HEK293T (cell line): ENCODE measurements around the gene MOB1A.

Source experiments
- BHLHE40 ChIP-seq: fragments of 450-650 bp; IDR thresholded peaks from 2 replicates; pipeline ENCODE4 v1.6.1; 2016; ENCODE audit warnings: mild to moderate bottlenecking, moderate library complexity, borderline replicate concordance
- FOXA1 ChIP-seq: fragments of 450-650 bp; IDR thresholded peaks from 2 replicates; pipeline ENCODE4 v1.6.1; 2016; ENCODE audit warnings: mild to moderate bottlenecking
- FOXM1 ChIP-seq: fragments of 450-650 bp; IDR thresholded peaks from 2 replicates; pipeline ENCODE4 v1.6.1; 2017; ENCODE audit warnings: mild to moderate bottlenecking, borderline replicate concordance
- HDGF ChIP-seq: fragments of 450-650 bp; IDR thresholded peaks from 2 replicates; pipeline ENCODE4 v1.6.1; 2017; ENCODE audit warnings: antibody characterized with exemption, borderline replicate concordance
- L3MBTL2 ChIP-seq: fragments of 450-650 bp; conservative IDR thresholded peaks from 2 replicates; pipeline ENCODE4 v1.6.1; 2016; ENCODE audit warnings: mild to moderate bottlenecking
- NFRKB ChIP-seq: fragments of 450-650 bp; IDR thresholded peaks from 2 replicates; pipeline ENCODE4 v1.6.1; 2016; ENCODE audit warnings: mild to moderate bottlenecking, moderate library complexity
- SP1 ChIP-seq: fragments of 450-650 bp; IDR thresholded peaks from 2 replicates; pipeline ENCODE4 v1.6.1; 2017
- TARDBP ChIP-seq: fragments of 450-650 bp; IDR thresholded peaks from 2 replicates; pipeline ENCODE4 v1.6.1; 2016
- ZNF384 ChIP-seq: fragments of 450-650 bp; IDR thresholded peaks from 2 replicates; pipeline ENCODE4 v1.6.1; 2016

DNA sequence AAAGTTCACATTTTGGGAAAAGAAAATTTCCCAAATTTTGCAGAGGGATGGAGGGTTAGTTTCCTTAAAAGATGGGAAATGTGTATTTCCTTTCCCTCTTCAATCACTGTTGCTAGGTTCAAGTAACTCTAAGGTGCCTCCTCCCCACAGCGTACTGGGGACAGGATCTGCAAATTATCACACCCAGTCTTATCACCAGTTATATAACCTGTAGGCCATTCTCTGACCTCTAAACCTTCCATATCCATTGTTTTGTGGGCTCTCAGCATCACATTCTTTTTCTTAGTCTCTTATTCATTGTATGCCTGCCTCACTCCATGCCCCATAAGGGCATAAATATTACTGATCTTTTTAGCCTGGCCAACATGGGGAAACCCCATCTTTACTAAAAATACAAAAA lies 16.1 kb upstream of the MOB1A start:
- TF ChIP-seq FOXM1 = no peak
- no peak for TF ChIP-seq BHLHE40
- TF ChIP-seq ZNF384 = no peak
- no peak for TF ChIP-seq L3MBTL2
- TF ChIP-seq SP1 = no peak
- no peak for TF ChIP-seq NFRKB
- TF ChIP-seq FOXA1 = no peak
- no peak for TF ChIP-seq HDGF
- no peak for TF ChIP-seq TARDBP
